ENCODE results near the gene AGAP1. TPM values are rescaled to one million over a fixed set of nuclear protein-coding genes. Genes with fewer than 3 reads are reported as not detected.

AGAP1 gene
- total RNA-seq, 1 donor from 2014 or later = 39.0 TPM

DNA sequence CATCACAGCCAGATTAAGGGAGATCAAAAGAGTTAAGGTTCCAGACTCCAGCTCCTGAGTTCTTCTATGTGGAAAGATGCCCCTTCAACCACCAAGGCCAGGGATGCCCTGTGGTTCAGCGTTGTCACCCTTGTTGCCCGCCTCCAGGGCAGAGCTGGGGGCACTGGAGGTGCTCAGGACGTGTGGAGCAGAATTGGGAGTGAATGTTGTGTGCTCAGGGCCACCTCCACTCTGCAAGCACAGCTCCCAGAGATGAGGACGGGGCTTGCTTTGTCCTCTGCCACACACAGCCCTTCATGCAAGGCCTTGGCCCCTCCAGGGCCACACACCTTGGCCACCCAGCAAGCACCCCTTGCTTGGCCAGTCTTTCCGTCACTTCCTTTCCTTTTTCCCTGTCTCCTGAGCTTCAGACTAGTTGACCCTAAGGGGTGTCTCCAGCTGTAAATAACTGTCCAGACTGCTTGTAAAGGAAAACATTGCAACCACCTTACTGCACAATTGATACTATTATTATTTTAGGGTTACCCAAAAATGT is 103.3 kb downstream of the AGAP1 start:
- no peaks in the 10 kb centered on the region for H3K27me3 Mint-ChIP-seq (ENCODE audit: low read depth)
- no peak for DNase-seq (ENCODE audit: low spot score)
- H3K36me3 Mint-ChIP-seq (ENCODE audit: low read depth) = peaks cover 3% of the 10 kb centered on the region
- no peaks in the 10 kb centered on the region for H3K9me3 Mint-ChIP-seq (ENCODE audit: low read depth)
- H3K27ac Mint-ChIP-seq (ENCODE audit: unreplicated experiment) = no peak overlapping the region
- H3K4me3 Mint-ChIP-seq (ENCODE audit: unreplicated experiment) = no peak overlapping the region
- TF ChIP-seq CTCF (IDR thresholded peaks at IDR 0.05) = no peak
- peaks cover 12% of the 10 kb centered on the region for H3K4me1 Mint-ChIP-seq (ENCODE audit: low read depth)

GRCh38 chr2:235598026-235598425 is 104.2 kb downstream of the AGAP1 start:
- Mint-ChIP-seq H3K4me3 (ENCODE audit: unreplicated experiment) (no peak overlapping the region), H3K27ac (ENCODE audit: unreplicated experiment) (no peak overlapping the region), H3K36me3 (ENCODE audit: low read depth) (peaks cover 3% of the 10 kb centered on the region), H3K9me3 (ENCODE audit: low read depth) (no peaks in the 10 kb centered on the region), H3K4me1 (ENCODE audit: low read depth) (peaks cover 7% of the 10 kb centered on the region), H3K27me3 (ENCODE audit: low read depth) (no peaks in the 10 kb centered on the region)
- no peak for TF ChIP-seq CTCF (IDR thresholded peaks at IDR 0.05)
- no peak for DNase-seq (ENCODE audit: low spot score)

DNA sequence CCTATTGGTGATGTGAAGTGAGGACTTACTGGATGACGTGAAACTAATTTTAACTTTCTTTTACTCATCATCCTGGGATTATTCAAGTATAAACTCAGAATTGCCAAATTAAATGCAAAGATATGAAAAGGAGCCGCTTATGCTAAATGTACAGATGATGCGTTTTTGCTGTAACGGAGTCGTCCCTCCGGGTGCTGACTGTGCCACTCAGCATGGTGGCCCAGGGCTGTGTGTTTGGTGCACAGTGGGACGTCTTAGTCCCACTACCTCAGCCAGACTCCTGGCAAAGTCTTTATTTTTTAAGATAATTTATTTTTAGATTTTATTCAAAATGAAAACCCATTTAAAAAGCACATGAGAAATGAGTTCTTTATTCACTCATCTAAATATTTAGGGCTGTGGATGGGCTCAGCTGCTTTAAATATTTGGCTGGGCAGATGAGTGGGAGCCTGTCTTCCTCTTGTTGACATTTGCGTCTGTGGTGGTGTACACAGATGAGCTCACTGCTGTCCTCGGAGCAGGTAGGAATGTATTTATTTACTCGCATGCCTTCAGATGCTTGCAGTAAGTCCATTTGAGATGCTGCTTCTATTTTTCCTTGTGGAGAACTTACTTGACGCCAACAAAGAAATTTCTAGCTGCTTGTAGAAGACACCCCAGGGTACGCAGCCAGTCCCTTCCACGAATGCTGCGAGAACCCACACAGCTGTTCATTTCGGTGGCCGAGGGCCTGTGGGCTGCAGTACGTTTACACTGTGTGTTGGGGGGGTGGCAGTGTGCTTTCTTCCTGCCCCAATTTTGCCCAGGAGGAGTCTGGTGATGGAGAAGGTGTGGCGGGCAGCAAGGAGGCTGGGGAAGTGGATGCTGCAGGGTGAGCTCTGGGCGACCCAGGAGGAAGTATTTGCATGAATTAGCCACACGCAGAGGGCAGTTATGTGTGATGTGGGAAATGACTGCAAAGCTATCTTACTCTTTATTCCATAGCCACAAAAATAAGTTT is 105.0 kb downstream of the AGAP1 start:
- Mint-ChIP-seq H3K27ac (ENCODE audit: unreplicated experiment) (no peak overlapping the region), H3K4me1 (ENCODE audit: low read depth) (peaks cover 6% of the 10 kb centered on the region), H3K4me3 (ENCODE audit: unreplicated experiment) (no peak overlapping the region), H3K9me3 (ENCODE audit: low read depth) (no peaks in the 10 kb centered on the region), H3K27me3 (ENCODE audit: low read depth) (no peaks in the 10 kb centered on the region), H3K36me3 (ENCODE audit: low read depth) (peaks cover 3% of the 10 kb centered on the region)
- no peak for TF ChIP-seq CTCF (IDR thresholded peaks at IDR 0.05)
- DNase-seq (ENCODE audit: low spot score) = no peak

DNA sequence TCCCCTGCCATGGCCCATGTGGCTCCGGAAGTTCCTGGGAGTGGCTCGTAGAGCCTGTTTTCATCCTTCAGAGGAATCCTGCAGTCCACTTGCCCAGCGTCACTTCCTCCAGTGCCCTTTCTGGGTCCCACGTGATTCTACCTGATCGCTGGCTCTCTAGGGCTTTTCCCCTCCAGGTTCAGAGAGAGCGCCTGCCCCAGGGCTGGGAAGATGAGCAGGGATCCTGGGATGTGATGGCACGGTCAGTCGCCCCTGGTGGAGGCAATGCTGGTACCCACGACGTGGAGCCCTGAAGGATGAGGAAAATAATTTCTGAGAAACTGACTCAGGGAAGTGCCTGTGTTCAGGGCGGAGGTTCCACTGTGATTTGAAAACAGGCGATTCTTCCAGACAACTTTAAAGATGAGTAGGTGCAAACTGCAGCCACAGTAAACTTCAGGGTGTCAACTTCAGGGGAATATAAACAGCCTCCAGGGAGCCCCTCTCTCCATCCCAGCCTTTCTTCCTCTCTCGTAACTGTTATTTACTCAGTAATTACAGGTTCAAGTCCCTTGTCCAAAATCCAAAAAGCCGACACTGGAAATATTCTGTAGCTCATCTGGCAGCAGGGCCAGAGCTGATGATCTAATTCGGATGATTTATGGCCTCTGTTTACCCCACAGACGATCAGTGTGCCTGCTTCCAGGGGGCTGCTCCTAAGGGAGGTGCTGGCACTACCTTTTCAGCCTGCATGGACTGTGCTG is 105.9 kb downstream of the AGAP1 start:
- peaks cover 3% of the 10 kb centered on the region for H3K36me3 Mint-ChIP-seq (ENCODE audit: low read depth)
- TF ChIP-seq CTCF (IDR thresholded peaks at IDR 0.05) = no peak
- no peaks in the 10 kb centered on the region for H3K27me3 Mint-ChIP-seq (ENCODE audit: low read depth)
- no peaks in the 10 kb centered on the region for H3K9me3 Mint-ChIP-seq (ENCODE audit: low read depth)
- DNase-seq (ENCODE audit: low spot score) = no peak
- H3K4me3 Mint-ChIP-seq (ENCODE audit: unreplicated experiment) = no peak overlapping the region
- no peak overlapping the region for H3K27ac Mint-ChIP-seq (ENCODE audit: unreplicated experiment)
- H3K4me1 Mint-ChIP-seq (ENCODE audit: low read depth) = peaks cover 4% of the 10 kb centered on the region

DNA sequence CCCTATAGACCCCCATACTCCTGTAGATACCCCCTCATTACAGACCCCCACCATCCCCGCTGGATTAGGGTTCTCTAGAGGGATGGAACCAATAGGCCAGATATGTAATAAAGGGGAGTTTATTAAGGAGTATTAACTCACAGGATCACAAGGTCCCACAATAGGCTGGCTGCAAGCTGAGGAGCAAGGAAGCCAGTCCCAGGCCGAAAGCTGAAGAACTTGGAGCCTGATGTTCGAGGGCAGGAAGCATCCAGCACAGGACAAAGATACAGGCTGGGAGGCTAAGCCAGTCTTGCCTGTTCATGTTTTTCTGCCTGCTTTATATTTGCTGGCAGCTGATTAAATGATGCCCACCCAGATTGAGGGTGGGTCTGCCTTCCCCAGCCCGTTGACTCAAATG is 106.6 kb downstream of the AGAP1 start:
- H3K27me3 Mint-ChIP-seq (ENCODE audit: low read depth) = no peaks in the 10 kb centered on the region

More for the DNA sequence above, 106.6 kb downstream of the AGAP1 start:
- H3K9me3 Mint-ChIP-seq (ENCODE audit: low read depth) = no peaks in the 10 kb centered on the region
- no peak overlapping the region for H3K4me3 Mint-ChIP-seq (ENCODE audit: unreplicated experiment)
- H3K36me3 Mint-ChIP-seq (ENCODE audit: low read depth) = peaks cover 3% of the 10 kb centered on the region
- TF ChIP-seq CTCF (IDR thresholded peaks at IDR 0.05) = no peak
- DNase-seq (ENCODE audit: low spot score) = no peak
- peaks cover 7% of the 10 kb centered on the region for H3K4me1 Mint-ChIP-seq (ENCODE audit: low read depth)
- H3K27ac Mint-ChIP-seq (ENCODE audit: unreplicated experiment) = no peak overlapping the region
